OCI-LY1 (cell line): ENCODE data around the gene FANCD2.
A peak's percentile ranks its signal among the peaks of the same experiment; 100 is the strongest.

Experiments used
- H2AFZ ChIP-seq: fragments of 200-600 bp; sonication (generic), shearing (Covaris generic); 2 replicates; pipeline ENCODE4 v1.6.0; 2014; ENCODE audit warnings: antibody characterized with exemption, mild to moderate bottlenecking, low read length
- H3F3A ChIP-seq: fragments of 200-600 bp; sonication (generic), shearing (Covaris generic); 2 replicates; pipeline ENCODE4 v1.6.0; 2014; ENCODE audit warnings: mild to moderate bottlenecking, antibody characterized with exemption, low read length, moderate library complexity; ENCODE audit not compliant: insufficient read depth
- H3K27ac ChIP-seq: fragments of 200-600 bp; sonication (generic); 2 replicates; pipeline ENCODE4 v1.5.1; 2014; ENCODE audit warnings: low read length, mixed run types, mild to moderate bottlenecking, low read depth; ENCODE audit not compliant: poor library complexity, severe bottlenecking
- H3K27me3 ChIP-seq: fragments of 200-600 bp; sonication (generic); 2 replicates; pipeline ENCODE4 v1.6.0; 2014; ENCODE audit warnings: antibody characterized with exemption, mild to moderate bottlenecking, low read length, moderate library complexity; ENCODE audit not compliant: insufficient read depth
- H3K36me3 ChIP-seq: fragments of 200-600 bp; sonication (generic); 2 replicates; pipeline ENCODE4 v1.6.1; 2014; ENCODE audit warnings: mild to moderate bottlenecking, antibody characterized with exemption, low read length, moderate library complexity, mixed read lengths; ENCODE audit not compliant: insufficient read depth
- H3K4me1 ChIP-seq: fragments of 200-600 bp; sonication (generic); 2 replicates; pipeline ENCODE4 v1.5.1; 2014; ENCODE audit warnings: mild to moderate bottlenecking, low read length, moderate library complexity; ENCODE audit not compliant: insufficient read depth, severe bottlenecking
- H3K4me2 ChIP-seq: fragments of 200-600 bp; sonication (generic), shearing (Covaris generic); 2 replicates; pipeline ENCODE4 v1.6.1; 2014; ENCODE audit warnings: low read length
- H3K4me3 ChIP-seq: fragments of 200-600 bp; sonication (generic); 2 replicates; pipeline ENCODE4 v1.5.1; 2014; ENCODE audit warnings: low read length, low read depth, mild to moderate bottlenecking, mixed read lengths; ENCODE audit not compliant: poor library complexity, severe bottlenecking
- H3K79me2 ChIP-seq: fragments of 200-600 bp; shearing (Covaris generic); 2 replicates; pipeline ENCODE4 v1.6.1; 2016; ENCODE audit warnings: mixed run types, low read length, mixed read lengths; ENCODE audit not compliant: insufficient read depth
- H3K9ac ChIP-seq: fragments of 200-600 bp; sonication (generic), shearing (Covaris generic); 2 replicates; pipeline ENCODE4 v1.6.1; 2014; ENCODE audit warnings: mild to moderate bottlenecking, low read length, mixed read lengths
- H3K9me2 ChIP-seq: fragments of 200-600 bp; sonication (generic), shearing (Covaris generic); 2 replicates; pipeline ENCODE4 v1.6.1; 2014; ENCODE audit warnings: low read depth, mild to moderate bottlenecking, low read length, mixed read lengths
- H3K9me3 ChIP-seq: fragments of 200-600 bp; shearing (Covaris generic); 2 replicates; pipeline ENCODE4 v1.6.1; 2014; ENCODE audit warnings: low read length, mixed read lengths
- H4K20me1 ChIP-seq: fragments of 200-600 bp; sonication (generic), shearing (Covaris generic); 2 replicates; pipeline ENCODE4 v1.6.0; 2016; ENCODE audit warnings: mild to moderate bottlenecking, low read length; ENCODE audit not compliant: insufficient read depth
- CTCF ChIP-seq: fragments of 200-600 bp; sonication (generic), shearing (Covaris generic); IDR thresholded peaks from 2 replicates; pipeline ENCODE4 v1.5.1; 2017; ENCODE audit warnings: mild to moderate bottlenecking, antibody characterized with exemption, low read length, moderate library complexity, mixed read lengths
- EZH2 ChIP-seq: fragments of 200-600 bp; sonication (generic), shearing (Covaris generic); IDR thresholded peaks from 2 replicates; pipeline ENCODE4 v1.8.0; 2017; ENCODE audit warnings: borderline replicate concordance, mixed run types, mild to moderate bottlenecking, antibody characterized with exemption, low read length, moderate library complexity, mixed read lengths

FANCD2 gene

GRCh38 chr3:10136426-10137005, 110.3 kb downstream of the FANCD2 start:
- Histone ChIP-seq H3K4me2 (no peak overlapping the region), H3K9me3 (no peaks in the 10 kb centered on the region), H4K20me1 (no peaks in the 10 kb centered on the region), H2AFZ (no peak overlapping the region), H3K27ac (no peak overlapping the region), H3K27me3 (no peaks in the 10 kb centered on the region), H3K9me2 (no peaks in the 10 kb centered on the region), H3K79me2 (no peaks in the 10 kb centered on the region), H3K4me1 (peaks cover 4% of the 10 kb centered on the region), H3K9ac (no peak overlapping the region), H3F3A (no peaks in the 10 kb centered on the region), H3K36me3 (no peaks in the 10 kb centered on the region), H3K4me3 (no peak overlapping the region)
- TF ChIP-seq CTCF: no peak
- no peak for TF ChIP-seq EZH2

GRCh38 chr3:10137178-10137577, 110.9 kb downstream of the FANCD2 start:
- no peak overlapping the region for H3K27ac ChIP-seq
- H3K9ac ChIP-seq: no peak overlapping the region
- H3K4me2 ChIP-seq: no peak overlapping the region
- H4K20me1 ChIP-seq: no peaks in the 10 kb centered on the region
- peaks cover 4% of the 10 kb centered on the region for H3K4me1 ChIP-seq
- H2AFZ ChIP-seq: no peak overlapping the region
- H3K9me3 ChIP-seq: no peaks in the 10 kb centered on the region
- no peaks in the 10 kb centered on the region for H3F3A ChIP-seq
- H3K79me2 ChIP-seq: no peaks in the 10 kb centered on the region
- H3K27me3 ChIP-seq: no peaks in the 10 kb centered on the region
- no peak overlapping the region for H3K4me3 ChIP-seq
- TF ChIP-seq CTCF: no peak
- no peak for TF ChIP-seq EZH2
- H3K36me3 ChIP-seq: no peaks in the 10 kb centered on the region
- H3K9me2 ChIP-seq: no peaks in the 10 kb centered on the region

- H3K27ac ChIP-seq: peak overlapping the region; percentile 60
- H3K4me2 ChIP-seq: peak overlapping the region; percentile 83
These were observed 114.8 kb downstream of the FANCD2 start for GRCh38 chr3:10140996-10141546.

More at GRCh38 chr3:10140996-10141546, 114.8 kb downstream of the FANCD2 start:
- peaks cover 38% of the 10 kb centered on the region for H3K79me2 ChIP-seq
- no peaks in the 10 kb centered on the region for H4K20me1 ChIP-seq
- peaks cover 33% of the 10 kb centered on the region for H3K36me3 ChIP-seq
- no peak for TF ChIP-seq CTCF
- no peak for TF ChIP-seq EZH2
- H3F3A ChIP-seq: no peaks in the 10 kb centered on the region
- peak overlapping the region; percentile 75; the same call in 1 of the 2 replicates for H3K9ac ChIP-seq
- no peaks in the 10 kb centered on the region for H3K9me3 ChIP-seq
- peak overlapping the region; percentile 72 for H2AFZ ChIP-seq
- no peaks in the 10 kb centered on the region for H3K9me2 ChIP-seq
- H3K4me3 ChIP-seq: peak overlapping the region; percentile 100
- H3K4me1 ChIP-seq: peaks cover 34% of the 10 kb centered on the region
- H3K27me3 ChIP-seq: no peaks in the 10 kb centered on the region
